Osteoblast (primary cell): Measurements from ENCODE around the gene ORC1. TPM values are rescaled to one million over a fixed set of nuclear protein-coding genes. Genes with fewer than 3 reads are reported as not detected.

Source experiments
- DNase-seq: peaks from one replicate; pipeline ENCODE4 v3.0.0; 2011; ENCODE audit warnings: low spot score, mixed read lengths; ENCODE audit not compliant: insufficient read length; ENCODE audit errors: missing footprints
- H2AFZ ChIP-seq: 2 replicates; pipeline ENCODE4 v1.6.0; 2011; ENCODE audit warnings: mild to moderate bottlenecking, low read length
- H3K27ac ChIP-seq: 2 replicates; pipeline ENCODE4 v1.5.1; 2011; ENCODE audit warnings: mild to moderate bottlenecking, low read depth, low read length, moderate library complexity
- H3K27me3 ChIP-seq: 2 replicates; pipeline ENCODE4 v1.6.0; 2012; ENCODE audit warnings: mild to moderate bottlenecking, control low read depth, inconsistent platforms, low read length, moderate library complexity; ENCODE audit not compliant: insufficient read depth
- H3K36me3 ChIP-seq: 2 replicates; pipeline ENCODE4 v1.5.1; 2011; ENCODE audit warnings: mild to moderate bottlenecking, low read length, control low read depth, moderate library complexity; ENCODE audit not compliant: insufficient read depth
- H3K4me1 ChIP-seq: 2 replicates; pipeline ENCODE4 v1.5.1; 2011; ENCODE audit warnings: mild to moderate bottlenecking, low read length, control low read depth, moderate library complexity; ENCODE audit not compliant: insufficient read depth
- H3K4me2 ChIP-seq: 2 replicates; pipeline ENCODE4 v1.6.0; 2011; ENCODE audit warnings: mild to moderate bottlenecking, low read length; ENCODE audit not compliant: insufficient read depth
- H3K4me3 ChIP-seq: fragments of 200-600 bp; sonication (generic); 3 replicates; pipeline ENCODE4 v1.5.1; 2012; ENCODE audit warnings: mild to moderate bottlenecking, low read length, inconsistent platforms; ENCODE audit not compliant: insufficient read depth
- H3K79me2 ChIP-seq: 2 replicates; pipeline ENCODE4 v1.6.0; 2012; ENCODE audit warnings: mild to moderate bottlenecking, low read length, control low read depth, inconsistent platforms; ENCODE audit not compliant: insufficient read depth
- H3K9me3 ChIP-seq: 2 replicates; pipeline ENCODE4 v1.5.1; 2011; ENCODE audit warnings: low read depth, low read length, control low read depth
- H4K20me1 ChIP-seq: 2 replicates; pipeline ENCODE4 v1.6.0; 2012; ENCODE audit warnings: mild to moderate bottlenecking, low read length, control low read depth; ENCODE audit not compliant: insufficient read depth
- CTCF ChIP-seq: IDR thresholded peaks from 2 replicates; pipeline ENCODE4 v1.5.1; 2011; ENCODE audit warnings: mild to moderate bottlenecking, low read depth, low read length, moderate library complexity; ENCODE audit errors: extremely low read depth
- total RNA-seq: library from RNA; depleted of rRNA; stranded (reverse); fragments of >200 nt; gene quantifications from 2 replicates; pipeline ENCODE4 v1.2.3, GENCODE V29; 2012

The ORC1 gene
- total RNA-seq, 1 donor: 0.72 TPM

DNA sequence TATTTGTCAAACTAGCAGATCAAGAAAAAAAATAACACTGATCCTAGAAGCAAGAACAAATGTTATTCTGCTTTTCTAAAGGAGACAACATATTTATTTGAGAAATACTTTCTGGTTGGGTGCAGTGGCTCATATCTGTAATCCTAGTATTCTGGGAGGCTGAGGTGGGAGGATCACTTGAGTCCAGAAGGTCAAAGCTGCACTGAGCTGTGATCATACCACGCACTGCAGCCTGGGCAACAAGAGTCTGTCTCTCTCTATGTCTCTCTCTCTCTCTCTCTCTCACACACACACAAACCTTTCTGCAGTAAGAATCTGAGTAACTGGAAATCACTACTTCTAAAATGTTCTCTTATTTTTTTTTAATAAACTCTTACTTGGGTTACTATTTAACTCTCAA lies 31.4 kb upstream of the ORC1 start:
- Histone ChIP-seq H3K4me1 (no peaks in the 10 kb centered on the region), H2AFZ (no peak overlapping the region), H3K79me2 (no peaks in the 10 kb centered on the region), H3K9me3 (no peaks in the 10 kb centered on the region), H3K27ac (no peak overlapping the region), H3K36me3 (peaks cover 33% of the 10 kb centered on the region), H3K4me2 (no peak overlapping the region), H3K4me3 (no peak overlapping the region), H3K27me3 (no peaks in the 10 kb centered on the region), H4K20me1 (no peaks in the 10 kb centered on the region)
- DNase-seq: no peak
- no peak for TF ChIP-seq CTCF

DNA sequence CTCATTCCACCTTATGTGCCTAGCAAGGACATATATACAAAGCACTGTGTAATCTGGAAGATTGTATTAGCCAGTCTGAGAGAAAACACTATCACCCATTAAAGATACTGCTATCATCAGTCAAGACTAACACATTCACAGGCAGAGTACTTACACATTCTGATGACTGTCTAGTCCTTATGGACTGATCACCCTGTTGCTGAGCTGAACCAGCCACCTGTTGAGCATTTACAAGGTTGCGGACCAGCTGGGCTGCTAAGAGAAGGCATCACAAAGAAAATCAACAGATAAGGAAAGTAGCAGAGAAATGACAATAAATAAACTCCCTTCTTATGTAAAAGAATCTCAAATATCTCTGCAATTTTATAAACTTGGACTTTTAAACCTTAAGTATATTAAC lies 31.0 kb upstream of the ORC1 start:
- H2AFZ ChIP-seq: no peak overlapping the region
- H4K20me1 ChIP-seq: no peaks in the 10 kb centered on the region
- no peaks in the 10 kb centered on the region for H3K27me3 ChIP-seq
- no peak for TF ChIP-seq CTCF
- no peak overlapping the region for H3K27ac ChIP-seq
- DNase-seq: no peak
- H3K4me1 ChIP-seq: no peaks in the 10 kb centered on the region
- H3K79me2 ChIP-seq: no peaks in the 10 kb centered on the region
- H3K9me3 ChIP-seq: no peaks in the 10 kb centered on the region
- no peak overlapping the region for H3K4me3 ChIP-seq
- no peak overlapping the region for H3K4me2 ChIP-seq
- H3K36me3 ChIP-seq: peaks cover 34% of the 10 kb centered on the region

GRCh38 chr1:52432807-52433206 lies 28.6 kb upstream of the ORC1 start:
- no peak for DNase-seq
- Histone ChIP-seq H3K4me3 (no peak overlapping the region), H4K20me1 (no peaks in the 10 kb centered on the region), H3K27me3 (no peaks in the 10 kb centered on the region), H3K9me3 (no peaks in the 10 kb centered on the region), H3K36me3 (peaks cover 30% of the 10 kb centered on the region), H3K79me2 (no peaks in the 10 kb centered on the region), H3K4me2 (no peak overlapping the region), H2AFZ (no peak overlapping the region), H3K4me1 (no peaks in the 10 kb centered on the region), H3K27ac (no peak overlapping the region)
- no peak for TF ChIP-seq CTCF

GRCh38 chr1:52427152-52427551 lies 22.9 kb upstream of the ORC1 start:
- Histone ChIP-seq H3K79me2 (no peaks in the 10 kb centered on the region), H3K9me3 (no peaks in the 10 kb centered on the region), H3K27ac (no peak overlapping the region), H4K20me1 (no peaks in the 10 kb centered on the region), H3K27me3 (no peaks in the 10 kb centered on the region), H3K4me2 (no peak overlapping the region), H3K4me3 (no peak overlapping the region), H2AFZ (no peak overlapping the region), H3K4me1 (peaks cover 28% of the 10 kb centered on the region), H3K36me3 (peaks cover 12% of the 10 kb centered on the region)
- TF ChIP-seq CTCF: no peak
- DNase-seq: peak; percentile 19
